SK-N-SH (cell line): ENCODE data around the gene AGMO. TPM values are rescaled to one million over a fixed set of nuclear protein-coding genes. Genes with fewer than 3 reads are reported as not detected.

Source experiments
- CTCF ChIA-PET: fragments of 300-600, 350-600 bp; formaldehyde crosslinking; extraction: SDS; loops from one replicate; lab custom pipeline; 2021; lab: Yijun Ruan, JAX
- POLR2A ChIA-PET: fragments of 350-600 bp; sonication (Branson Sonifier 250); formaldehyde crosslinking; extraction: SDS; loops from one replicate; lab custom pipeline; 2020; ENCODE audit warnings: antibody characterized with exemption, inconsistent platforms; lab: Yijun Ruan, JAX
- DNase-seq: peaks from one replicate; pipeline ENCODE4 v3.0.0; 2012
- H2AFZ ChIP-seq: fragments of 200-600 bp; sonication (generic); 2 replicates; pipeline ENCODE4 v1.8.1; 2016; ENCODE audit warnings: antibody characterized with exemption, mild to moderate bottlenecking, low read depth
- H3F3A ChIP-seq: fragments of 200-600 bp; sonication (generic); replicated peaks from 2 replicates; pipeline ENCODE3; 2016; ENCODE audit warnings: antibody characterized with exemption, mild to moderate bottlenecking; ENCODE audit not compliant: insufficient read depth
- H3K27ac ChIP-seq, 2 experiments: fragments of 200-500 bp in 1 of 2; fragments of 200-600 bp in 1 of 2; sonication (Bioruptor generic) in 1 of 2; sonication (generic), shearing (Covaris generic) in 1 of 2; 2 replicates each; pipeline versions ENCODE4 v1.5.1 to v1.6.1; 2014 to 2016; ENCODE audit warnings: low read depth in 2 of 2, inconsistent platforms in 1 of 2, low read length in 1 of 2, mild to moderate bottlenecking in 1 of 2, mixed read lengths in 1 of 2
- H3K27me3 ChIP-seq: fragments of 200-600 bp; sonication (generic), shearing (Covaris generic); 2 replicates; pipeline ENCODE4 v1.6.1; 2016; ENCODE audit warnings: mixed run types; ENCODE audit not compliant: insufficient read depth
- H3K36me3 ChIP-seq, 2 experiments: fragments of 200-500 bp in 1 of 2; fragments of 200-600 bp in 1 of 2; sonication (Bioruptor generic) in 1 of 2; sonication (generic) in 1 of 2; replicated peaks in 1 of 2; 2 replicates each; pipeline versions ENCODE3 to v1.5.1; 2014 to 2016; ENCODE audit warnings: low read length in 1 of 2, mild to moderate bottlenecking in 1 of 2; ENCODE audit not compliant: insufficient read depth in 2 of 2, control insufficient read depth in 1 of 2
- H3K4me1 ChIP-seq, 2 experiments: fragments of 200-500 bp in 1 of 2; fragments of 200-600 bp in 1 of 2; sonication (Bioruptor generic) in 1 of 2; sonication (generic), shearing (Covaris generic) in 1 of 2; 2 replicates each; pipeline versions ENCODE4 v1.5.1 to v1.6.1; 2014 to 2016; ENCODE audit warnings: low read depth in 1 of 2, low read length in 1 of 2, mixed run types in 1 of 2; ENCODE audit not compliant: insufficient read depth in 2 of 2, control insufficient read depth in 1 of 2
- H3K4me2 ChIP-seq: fragments of 200-600 bp; sonication (generic), shearing (Covaris generic); 2 replicates; pipeline ENCODE4 v1.6.1; 2017; ENCODE audit warnings: mixed run types
- H3K4me3 ChIP-seq, 2 experiments: fragments of 200-500 bp in 1 of 2; fragments of 200-600 bp in 1 of 2; sonication (Bioruptor generic) in 1 of 2; sonication (generic), shearing (Covaris generic) in 1 of 2; 2 replicates each; pipeline versions ENCODE4 v1.5.1 to v1.8.1; 2014 to 2016; ENCODE audit warnings: low read depth in 2 of 2, inconsistent platforms in 1 of 2, low read length in 1 of 2, mild to moderate bottlenecking in 1 of 2, mixed read lengths in 1 of 2, moderate library complexity in 1 of 2
- H3K79me2 ChIP-seq: fragments of 200-600 bp; sonication (generic); 2 replicates; pipeline ENCODE4 v1.8.1; 2017; ENCODE audit warnings: mild to moderate bottlenecking; ENCODE audit not compliant: insufficient read depth
- H3K9ac ChIP-seq: fragments of 200-600 bp; sonication (generic); 2 replicates; pipeline ENCODE4 v1.6.1; 2017; ENCODE audit warnings: mixed run types
- H3K9me2 ChIP-seq: fragments of 200-600 bp; sonication (generic); 2 replicates; pipeline ENCODE4 v1.6.1; 2017; ENCODE audit warnings: mixed run types
- H3K9me3 ChIP-seq: fragments of 200-600 bp; sonication (generic); 2 replicates; pipeline ENCODE4 v1.6.1; 2017; ENCODE audit warnings: mixed run types, mild to moderate bottlenecking, moderate library complexity
- H4K20me1 ChIP-seq: fragments of 200-600 bp; sonication (generic); 2 replicates; pipeline ENCODE4 v1.6.1; 2017; ENCODE audit warnings: mild to moderate bottlenecking, mixed run types; ENCODE audit not compliant: insufficient read depth
- CHD2 ChIP-seq: fragments of 150-350 bp; IDR thresholded peaks from 2 replicates; pipeline ENCODE4 v1.6.1; 2018; ENCODE audit warnings: low read length; ENCODE audit not compliant: partially characterized antibody
- CTCF ChIP-seq: fragments of 200-600 bp; sonication (generic); IDR thresholded peaks from 2 replicates; pipeline ENCODE4 v1.6.1; 2017; ENCODE audit warnings: antibody characterized with exemption, mild to moderate bottlenecking, moderate library complexity
- EZH2phosphoT487 ChIP-seq: fragments of 200-600 bp; sonication (generic); IDR thresholded peaks from 2 replicates; pipeline ENCODE4 v1.6.1; 2017; ENCODE audit warnings: low read depth, mixed run types, mild to moderate bottlenecking, antibody characterized with exemption, moderate library complexity, borderline replicate concordance
- FOXJ3 ChIP-seq: sonication (generic); formaldehyde crosslinking; IDR thresholded peaks from 2 replicates; pipeline ENCODE4 v1.5.1; 2020; ENCODE audit warnings: mild to moderate bottlenecking, missing genetic modification reagents
- GABPA ChIP-seq: IDR thresholded peaks from 2 replicates; pipeline ENCODE4 v1.4.0; 2012; ENCODE audit warnings: low read depth, mild to moderate bottlenecking
- JUND ChIP-seq: IDR thresholded peaks from 2 replicates; pipeline ENCODE4 v1.4.0; 2012
- MEF2A ChIP-seq: IDR thresholded peaks from 2 replicates; pipeline ENCODE4 v1.4.0; 2012; ENCODE audit warnings: low read depth, borderline replicate concordance
- NRF1 ChIP-seq: IDR thresholded peaks from 2 replicates; pipeline ENCODE4 v1.6.1; 2012; ENCODE audit warnings: low read depth, mild to moderate bottlenecking, low read length
- PBX3 ChIP-seq: IDR thresholded peaks from 2 replicates; pipeline ENCODE4; 2012
- POLR2AphosphoS5 ChIP-seq: IDR thresholded peaks from 2 replicates; pipeline ENCODE4 v1.6.1; 2012; ENCODE audit warnings: low read depth, low read length
- RFX5 ChIP-seq: IDR thresholded peaks from 2 replicates; pipeline ENCODE4 v1.6.1; 2012; ENCODE audit warnings: mild to moderate bottlenecking, improper control_type of control experiment, low read length
- RXRA ChIP-seq: IDR thresholded peaks from 2 replicates; pipeline ENCODE4 v1.4.0; 2012; ENCODE audit warnings: low read depth, mild to moderate bottlenecking, borderline replicate concordance
- SIN3A ChIP-seq: IDR thresholded peaks from 2 replicates; pipeline ENCODE4 v1.6.1; 2012; ENCODE audit warnings: low read depth, mild to moderate bottlenecking, low read length, moderate library complexity, borderline replicate concordance
- SMC3 ChIP-seq: IDR thresholded peaks from 2 replicates; pipeline ENCODE4 v1.6.1; 2012; ENCODE audit warnings: low read depth, low read length, improper control_type of control experiment
- TEAD4 ChIP-seq: IDR thresholded peaks from 2 replicates; pipeline ENCODE4 v1.4.0; 2012; ENCODE audit warnings: mild to moderate bottlenecking, borderline replicate concordance; ENCODE audit not compliant: insufficient read depth
- USF2 ChIP-seq: fragments of 150-350 bp; IDR thresholded peaks from 2 replicates; pipeline ENCODE4 v1.6.1; 2017; ENCODE audit warnings: antibody characterized with exemption, low read length, low read depth, borderline replicate concordance
- ZBTB33 ChIP-seq: IDR thresholded peaks from 2 replicates; pipeline ENCODE4 v1.4.0; 2012; ENCODE audit warnings: low read depth, borderline replicate concordance
- WGBS: methylation state at CpG from one replicate; pipeline ENCODE4 v1.1.6; 2017; ENCODE audit warnings: low lambda C conversion rate; 5-methylcytosine and 5-hydroxymethylcytosine counted together
- polyA plus RNA-seq, 3 experiments: library from polyadenylated mRNA; depleted of rRNA; stranded (reverse); fragments of >200 nt; gene quantifications; 2 replicates each; pipeline ENCODE4 v1.2.3, GENCODE V29; 2012

The AGMO gene
- polyA plus RNA-seq, 1 of the 3 experiments (the other 2 are of a cell fraction): 0.05 TPM

- TF ChIP-seq ZBTB33: no peak
- no peak for TF ChIP-seq JUND
- TF ChIP-seq CHD2: no peak
- no peak for TF ChIP-seq GABPA
- no peak for TF ChIP-seq POLR2AphosphoS5
- no peak for TF ChIP-seq SMC3
- no peak for TF ChIP-seq PBX3
- no peak for TF ChIP-seq CTCF
- no peak for TF ChIP-seq FOXJ3 (CRISPR knock-in tag)
- no peak for TF ChIP-seq USF2
Observed at GRCh38 chr7:15594461-15594860, 32.6 kb upstream of the AGMO start (continued).

- Histone ChIP-seq H3K27ac (no peak overlapping the region), H3K9me3 (no peaks in the 10 kb centered on the region), H4K20me1 (no peaks in the 10 kb centered on the region), H3K27me3 (no peaks in the 10 kb centered on the region; the same call in 1 of the 2 replicates), H3K36me3 (no peaks in the 10 kb centered on the region), H3K9ac (no peak overlapping the region), H3K4me3 (no peak overlapping the region), H3K4me2 (no peak overlapping the region)
- DNase-seq: no peak
- POLR2A ChIA-PET: no interaction called here
- TF ChIP-seq CHD2 (no peak), PBX3 (no peak), NRF1 (no peak), USF2 (no peak), MEF2A (no peak), TEAD4 (no peak), RXRA (no peak), RFX5 (no peak), SIN3A (no peak), EZH2phosphoT487 (no peak), CTCF (no peak)
- TF ChIP-seq, all 33 proteins: peak for 0
- WGBS: 13% methylated on average over 3 of the region's 3 CpGs
- no peaks in the 10 kb centered on the region for H3F3A ChIP-seq
- H3K9me2 ChIP-seq: no peaks in the 10 kb centered on the region
- H3K79me2 ChIP-seq: no peaks in the 10 kb centered on the region
- H2AFZ ChIP-seq: no peak overlapping the region
- CTCF ChIA-PET: no interaction called here
- no peaks in the 10 kb centered on the region for H3K4me1 ChIP-seq
Observed at GRCh38 chr7:15593382-15593781, 31.6 kb upstream of the AGMO start.
